Nephron (organoid): ENCODE results near the gene MRNIP.
A peak's percentile ranks its signal among the peaks of the same experiment; 100 is the strongest.
"Not testable (repeated sequence)": the region's sequence is repeated elsewhere in the genome, so short reads cannot be mapped to it uniquely, and the experiment has no call there.

Experiments
- H3K27ac Mint-ChIP-seq, 3 experiments: 2 replicates each; pipeline ENCODE4 v1.8.0; 2020; ENCODE audit warnings: mixed read lengths in 3 of 3, mild to moderate bottlenecking in 2 of 3, moderate library complexity in 1 of 3
- H3K27me3 Mint-ChIP-seq: 2 replicates; pipeline ENCODE4 v1.8.0; 2021; ENCODE audit warnings: low read depth, mild to moderate bottlenecking, moderate library complexity, mixed read lengths
- H3K36me3 Mint-ChIP-seq: 2 replicates; pipeline ENCODE4 v1.8.0; 2020; ENCODE audit warnings: low read depth, mixed read lengths
- H3K4me1 Mint-ChIP-seq: 2 replicates; pipeline ENCODE4 v1.8.0; 2020; ENCODE audit warnings: mixed read lengths
- H3K4me3 Mint-ChIP-seq, 3 experiments: 2 replicates each; pipeline ENCODE4 v1.8.0; 2020; ENCODE audit warnings: mild to moderate bottlenecking in 3 of 3, mixed read lengths in 3 of 3, moderate library complexity in 2 of 3
- H3K9me3 Mint-ChIP-seq: 2 replicates; pipeline ENCODE4 v1.8.0; 2020; ENCODE audit warnings: mixed read lengths
- TF ChIP-seq, protein P1 (sequence below), 3 experiments: fragments of 200-600 bp; sonication (generic); IDR thresholded peaks; one replicate each; pipeline ENCODE4 v1.5.0; 2021; ENCODE audit warnings: antibody characterized with exemption in 3 of 3; ENCODE audit not compliant: unreplicated experiment in 3 of 3

The MRNIP gene

GRCh38 chr5:179874536-179875292 lies 16.1 kb upstream of the MRNIP start:
- H3K4me3 Mint-ChIP-seq, result no peak overlapping the region
- peaks cover 10% of the 10 kb centered on the region for H3K4me1 Mint-ChIP-seq
- H3K27ac Mint-ChIP-seq, result peak overlapping the region in 1 of 3 experiments; percentile 67
- H3K27me3 Mint-ChIP-seq, result no peaks in the 10 kb centered on the region
- peaks cover 35% of the 10 kb centered on the region for H3K36me3 Mint-ChIP-seq
- TF ChIP-seq, protein P1, sequence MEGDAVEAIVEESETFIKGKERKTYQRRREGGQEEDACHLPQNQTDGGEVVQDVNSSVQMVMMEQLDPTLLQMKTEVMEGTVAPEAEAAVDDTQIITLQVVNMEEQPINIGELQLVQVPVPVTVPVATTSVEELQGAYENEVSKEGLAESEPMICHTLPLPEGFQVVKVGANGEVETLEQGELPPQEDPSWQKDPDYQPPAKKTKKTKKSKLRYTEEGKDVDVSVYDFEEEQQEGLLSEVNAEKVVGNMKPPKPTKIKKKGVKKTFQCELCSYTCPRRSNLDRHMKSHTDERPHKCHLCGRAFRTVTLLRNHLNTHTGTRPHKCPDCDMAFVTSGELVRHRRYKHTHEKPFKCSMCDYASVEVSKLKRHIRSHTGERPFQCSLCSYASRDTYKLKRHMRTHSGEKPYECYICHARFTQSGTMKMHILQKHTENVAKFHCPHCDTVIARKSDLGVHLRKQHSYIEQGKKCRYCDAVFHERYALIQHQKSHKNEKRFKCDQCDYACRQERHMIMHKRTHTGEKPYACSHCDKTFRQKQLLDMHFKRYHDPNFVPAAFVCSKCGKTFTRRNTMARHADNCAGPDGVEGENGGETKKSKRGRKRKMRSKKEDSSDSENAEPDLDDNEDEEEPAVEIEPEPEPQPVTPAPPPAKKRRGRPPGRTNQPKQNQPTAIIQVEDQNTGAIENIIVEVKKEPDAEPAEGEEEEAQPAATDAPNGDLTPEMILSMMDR (IDR thresholded peaks at IDR 0.05; ENCODE audit: unreplicated experiment in 3 of 3), result no peak
- H3K9me3 Mint-ChIP-seq, result no peaks in the 10 kb centered on the region

DNA sequence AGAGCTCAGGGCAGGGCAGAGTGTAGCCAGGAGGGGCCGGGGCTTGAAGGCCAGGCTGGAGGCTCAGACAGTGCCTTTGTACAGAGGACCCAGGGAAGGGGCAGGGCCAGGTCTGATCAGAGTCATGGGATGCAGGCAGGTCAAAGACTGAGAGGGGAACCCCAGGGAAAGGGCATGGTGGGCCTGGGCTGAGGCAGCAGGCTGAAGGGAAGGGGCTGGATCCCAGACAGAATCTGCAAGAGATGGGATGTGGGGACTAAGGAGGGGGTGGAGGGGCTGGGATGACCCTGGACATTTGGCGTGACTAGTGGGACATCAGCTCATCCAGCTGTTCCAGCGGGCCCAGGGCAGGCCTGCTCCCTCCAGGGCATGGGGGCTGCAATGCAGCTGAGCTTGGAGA lies 15.5 kb upstream of the MRNIP start:
- H3K27ac Mint-ChIP-seq, result no peak overlapping the region
- no peaks in the 10 kb centered on the region for H3K27me3 Mint-ChIP-seq
- H3K4me3 Mint-ChIP-seq, result no peak overlapping the region
- peaks cover 35% of the 10 kb centered on the region for H3K36me3 Mint-ChIP-seq
- TF ChIP-seq, protein P1 (IDR thresholded peaks at IDR 0.05; ENCODE audit: unreplicated experiment in 3 of 3), result no peak
- H3K4me1 Mint-ChIP-seq, result peaks cover 10% of the 10 kb centered on the region
- H3K9me3 Mint-ChIP-seq, result no peaks in the 10 kb centered on the region

DNA sequence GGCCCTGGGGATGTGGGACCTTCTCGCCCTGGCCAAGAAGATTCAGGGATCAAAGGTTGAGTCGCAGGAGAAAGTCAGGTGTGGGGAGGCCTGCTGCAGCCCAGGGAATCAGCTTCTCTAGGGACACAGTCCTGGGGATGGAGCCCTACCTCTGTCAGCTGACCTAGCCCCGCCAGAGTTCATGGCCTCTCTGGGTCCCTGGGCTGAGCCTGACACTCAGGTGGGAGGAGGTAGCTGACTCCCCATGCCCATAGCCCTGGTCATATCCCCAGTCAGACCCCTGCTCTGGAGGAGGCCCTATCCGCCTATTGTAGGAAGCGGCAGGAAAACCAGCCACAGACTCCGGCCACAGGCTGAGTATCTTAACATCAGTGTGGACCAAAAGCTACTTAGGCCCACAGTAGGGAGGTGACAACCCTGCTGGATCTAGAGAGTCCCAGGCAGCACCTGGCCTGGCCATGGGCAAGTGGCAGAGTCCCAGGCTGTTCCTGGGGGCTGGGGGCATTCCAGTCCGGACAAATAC lies 15.0 kb upstream of the MRNIP start:
- Mint-ChIP-seq H3K4me3 (no peak overlapping the region), H3K27me3 (no peaks in the 10 kb centered on the region), H3K27ac (no peak overlapping the region), H3K4me1 (peaks cover 10% of the 10 kb centered on the region), H3K36me3 (peaks cover 35% of the 10 kb centered on the region), H3K9me3 (no peaks in the 10 kb centered on the region)
- TF ChIP-seq, protein P1 (IDR thresholded peaks at IDR 0.05; ENCODE audit: unreplicated experiment in 3 of 3), result no peak

DNA sequence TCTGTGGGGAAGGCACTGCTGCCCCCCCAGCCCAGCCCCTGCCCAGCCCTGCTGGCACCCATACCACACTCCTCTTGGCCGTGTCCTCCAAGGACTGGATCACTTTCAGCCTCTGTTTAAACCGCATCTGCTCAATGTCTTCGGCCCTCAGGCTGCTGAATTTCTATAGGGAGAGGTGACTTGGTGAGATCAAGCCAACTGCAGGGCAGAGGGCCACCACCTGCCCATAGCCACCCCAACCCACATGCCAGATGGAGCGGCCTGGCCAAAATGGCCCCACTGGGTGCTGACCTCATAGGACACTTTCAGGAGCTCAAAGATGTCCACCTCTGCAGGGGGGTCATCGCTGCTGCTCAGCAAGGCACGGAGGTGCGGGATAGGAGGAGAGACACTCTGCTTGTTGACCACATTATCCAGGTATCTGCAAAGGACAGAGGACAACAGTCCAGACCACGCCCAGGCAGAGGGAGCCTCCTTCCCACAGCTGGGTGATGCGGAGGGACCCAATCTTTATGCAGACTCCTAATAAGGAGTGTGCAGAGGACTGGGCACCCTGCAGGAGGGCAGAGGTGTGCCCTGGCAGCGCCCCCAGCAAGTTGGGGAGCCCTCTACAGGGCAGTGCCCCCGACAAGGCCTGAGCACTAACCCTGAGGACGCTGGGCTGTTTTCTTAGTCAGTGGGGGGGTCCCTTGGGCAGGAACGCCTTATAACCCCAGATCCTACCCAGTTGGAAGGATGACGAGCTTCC lies 14.4 kb upstream of the MRNIP start:
- Mint-ChIP-seq H3K27me3 (no peaks in the 10 kb centered on the region), H3K36me3 (peaks cover 37% of the 10 kb centered on the region), H3K9me3 (no peaks in the 10 kb centered on the region), H3K4me3 (no peak overlapping the region), H3K27ac (peak overlapping the region in 1 of 3 experiments; percentile 68), H3K4me1 (peaks cover 10% of the 10 kb centered on the region)
- TF ChIP-seq, protein P1 (IDR thresholded peaks at IDR 0.05; ENCODE audit: unreplicated experiment in 3 of 3), result no peak

DNA sequence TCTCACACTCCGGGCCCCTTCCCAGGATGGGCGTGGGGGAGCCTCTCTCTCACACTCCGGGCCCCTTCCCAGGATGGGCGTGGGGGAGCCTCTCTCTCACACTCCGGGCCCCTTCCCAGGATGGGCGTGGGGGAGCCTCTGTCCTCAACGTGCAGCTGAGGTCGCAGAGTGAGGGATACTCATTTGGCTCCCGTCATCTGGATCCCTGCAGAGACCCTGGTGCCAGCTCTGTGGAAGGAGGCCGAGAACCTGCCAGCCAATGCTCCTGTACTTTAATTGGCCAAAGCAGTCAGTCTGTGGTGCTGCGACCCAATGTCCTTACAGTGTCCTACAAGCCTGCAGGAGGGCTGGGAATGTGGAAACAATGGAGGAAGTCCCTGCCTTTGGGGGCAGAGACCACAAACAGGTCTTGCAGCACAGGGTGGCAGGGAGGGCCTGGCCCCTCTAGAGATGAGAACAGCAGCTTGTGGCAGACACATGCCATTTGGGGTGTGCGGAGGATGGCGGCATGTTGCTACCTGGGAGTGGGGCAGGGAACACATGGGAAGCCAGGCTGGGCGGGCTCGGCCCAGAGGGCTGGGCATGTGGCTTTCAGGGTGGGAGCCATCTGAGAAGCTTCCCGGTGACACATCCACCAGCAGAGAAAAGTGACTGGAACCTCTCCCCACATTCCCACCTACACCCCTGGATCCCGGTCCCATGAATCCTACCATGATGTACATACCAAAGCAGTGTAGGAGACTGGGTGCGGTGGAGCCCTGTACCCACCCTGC lies 13.6 kb upstream of the MRNIP start:
- Mint-ChIP-seq H3K4me1 (peaks cover 10% of the 10 kb centered on the region), H3K4me3 (no peak overlapping the region), H3K36me3 (peaks cover 32% of the 10 kb centered on the region), H3K27ac (peak overlapping the region in 2 of 3 experiments; percentile 83 to 89), H3K9me3 (no peaks in the 10 kb centered on the region), H3K27me3 (no peaks in the 10 kb centered on the region)
- TF ChIP-seq, protein P1 (IDR thresholded peaks at IDR 0.05; ENCODE audit: unreplicated experiment in 3 of 3), result no peak

DNA sequence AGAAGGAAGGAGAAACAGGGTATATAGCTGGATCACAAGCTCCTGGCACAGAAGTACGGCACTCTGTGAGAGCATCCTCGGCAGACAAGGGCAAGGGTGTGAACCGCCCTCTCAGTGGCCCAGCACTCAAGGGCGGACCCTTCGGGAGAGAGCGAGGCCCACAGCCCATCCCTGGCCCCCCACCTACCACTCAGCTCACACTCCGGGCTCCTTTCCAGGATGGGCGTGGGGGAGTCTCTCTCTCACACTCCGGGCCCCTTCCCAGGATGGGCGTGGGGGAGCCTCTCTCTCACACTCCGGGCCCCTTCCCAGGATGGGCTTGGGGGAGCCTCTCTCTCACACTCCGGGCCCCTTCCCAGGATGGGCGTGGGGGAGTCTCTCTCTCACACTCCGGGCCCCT lies 12.9 kb upstream of the MRNIP start:
- Mint-ChIP-seq H3K4me1 (peaks cover 10% of the 10 kb centered on the region), H3K36me3 (peaks cover 33% of the 10 kb centered on the region), H3K27ac (peak overlapping the region in 2 of 3 experiments; percentile 81 to 92)
- not testable (repeated sequence) for H3K27me3 Mint-ChIP-seq, H3K4me3 Mint-ChIP-seq, H3K9me3 Mint-ChIP-seq
